Ishikawa (cell line): ENCODE results near the gene CADM2.

Experiments used
- CEBPB ChIP-seq: IDR thresholded peaks from 2 replicates; pipeline ENCODE4 v1.6.1; 2012
- TF ChIP-seq, protein P1 (sequence below): IDR thresholded peaks from 2 replicates; pipeline ENCODE4 v1.6.1; 2012

DNA sequence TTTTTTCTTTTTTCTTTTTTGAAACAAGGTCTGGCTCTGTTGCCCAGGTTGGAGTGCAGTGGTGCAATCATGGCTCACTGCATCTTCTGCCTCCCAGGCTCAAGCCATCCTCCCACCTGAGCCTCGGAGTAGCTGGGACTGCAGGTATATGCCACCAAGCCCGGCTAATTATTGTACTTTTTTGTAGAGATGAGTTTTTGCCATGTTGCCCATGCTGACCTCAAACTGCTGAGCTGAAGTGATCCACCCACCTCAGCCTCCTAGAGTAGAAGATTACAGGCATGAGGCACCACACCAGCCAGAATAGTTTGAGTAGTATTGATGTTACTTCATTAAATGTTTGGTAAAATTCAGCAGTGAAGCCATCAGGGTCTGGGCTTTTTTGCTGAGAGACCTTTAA is 251.8 kb downstream of the CADM2 start:
- TF ChIP-seq, protein P1, sequence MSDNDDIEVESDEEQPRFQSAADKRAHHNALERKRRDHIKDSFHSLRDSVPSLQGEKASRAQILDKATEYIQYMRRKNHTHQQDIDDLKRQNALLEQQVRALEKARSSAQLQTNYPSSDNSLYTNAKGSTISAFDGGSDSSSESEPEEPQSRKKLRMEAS: no peak
- TF ChIP-seq CEBPB: no peak
